NCI-H187 treated with DMSO at 0.1 percent for 48 hours (cell line): ENCODE measurements around the gene NXNL1.
"Not testable (repeated sequence)": the region's sequence is repeated elsewhere in the genome, so short reads cannot be mapped to it uniquely, and the experiment has no call there.

ENCODE experiments used
- DNase-seq: peaks from one replicate; lab custom pipeline; 2025; lab: John Stamatoyannopoulos, UW

Gene NXNL1

DNA sequence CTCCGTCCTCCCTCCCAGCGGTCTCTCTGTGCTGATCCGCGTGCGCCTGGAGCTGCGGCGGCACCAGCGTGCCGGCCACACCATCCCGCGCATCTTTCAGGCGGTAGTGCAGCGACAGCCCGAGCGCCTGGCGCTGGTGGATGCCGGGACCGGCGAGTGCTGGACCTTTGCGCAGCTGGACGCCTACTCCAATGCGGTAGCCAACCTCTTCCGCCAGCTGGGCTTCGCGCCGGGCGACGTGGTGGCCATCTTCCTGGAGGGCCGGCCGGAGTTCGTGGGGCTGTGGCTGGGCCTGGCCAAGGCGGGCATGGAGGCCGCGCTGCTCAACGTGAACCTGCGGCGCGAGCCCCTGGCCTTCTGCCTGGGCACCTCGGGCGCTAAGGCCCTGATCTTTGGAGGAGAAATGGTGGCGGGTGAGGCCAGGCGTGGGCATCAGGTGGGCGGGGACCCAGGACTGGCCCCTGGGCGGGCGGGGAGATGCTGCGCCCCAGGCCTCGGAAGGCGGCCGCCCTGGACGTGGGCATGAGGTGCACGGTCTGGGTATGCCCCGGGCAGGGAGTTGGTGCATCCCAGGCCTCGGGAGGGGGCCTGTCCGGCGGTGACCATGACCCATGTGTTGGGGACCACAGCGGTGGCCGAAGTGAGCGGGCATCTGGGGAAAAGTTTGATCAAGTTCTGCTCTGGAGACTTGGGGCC, 26.0 kb upstream of the NXNL1 start:
- no peak for DNase-seq

DNA sequence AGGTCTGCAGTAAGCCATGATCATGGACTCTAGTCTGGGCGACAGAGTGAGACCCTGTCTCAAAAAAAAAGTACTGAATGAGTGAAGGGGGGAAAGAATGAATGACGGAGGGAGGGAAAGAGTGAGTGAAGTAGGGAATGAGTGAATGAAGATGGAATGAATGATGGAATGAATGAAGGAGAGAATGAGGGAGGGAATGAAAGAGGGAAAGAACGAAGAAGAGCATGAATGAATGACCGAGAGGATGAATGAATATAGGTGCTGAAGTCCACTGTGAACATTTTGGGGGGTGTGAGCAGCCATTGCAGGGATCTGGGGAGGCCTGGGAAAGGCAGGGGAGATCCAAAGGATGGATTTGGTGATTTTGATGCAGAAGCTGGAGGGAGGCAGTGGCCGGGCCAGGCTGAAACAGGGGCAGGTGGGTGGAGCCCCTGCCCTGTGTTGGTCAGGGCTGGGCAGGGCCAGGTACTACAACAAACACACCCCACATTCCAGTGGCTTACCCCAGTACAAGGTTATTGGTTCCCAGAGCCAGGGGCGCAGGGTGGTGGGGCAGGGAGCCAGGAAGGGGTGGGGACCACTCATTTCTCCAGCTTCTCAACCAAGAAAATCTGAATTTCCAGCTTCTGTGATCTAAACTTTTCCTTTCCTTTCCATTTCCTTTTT, 23.9 kb upstream of the NXNL1 start:
- DNase-seq: no peak

GRCh38 chr19:17483605-17484002, 22.9 kb upstream of the NXNL1 start:
- no peak for DNase-seq

DNA sequence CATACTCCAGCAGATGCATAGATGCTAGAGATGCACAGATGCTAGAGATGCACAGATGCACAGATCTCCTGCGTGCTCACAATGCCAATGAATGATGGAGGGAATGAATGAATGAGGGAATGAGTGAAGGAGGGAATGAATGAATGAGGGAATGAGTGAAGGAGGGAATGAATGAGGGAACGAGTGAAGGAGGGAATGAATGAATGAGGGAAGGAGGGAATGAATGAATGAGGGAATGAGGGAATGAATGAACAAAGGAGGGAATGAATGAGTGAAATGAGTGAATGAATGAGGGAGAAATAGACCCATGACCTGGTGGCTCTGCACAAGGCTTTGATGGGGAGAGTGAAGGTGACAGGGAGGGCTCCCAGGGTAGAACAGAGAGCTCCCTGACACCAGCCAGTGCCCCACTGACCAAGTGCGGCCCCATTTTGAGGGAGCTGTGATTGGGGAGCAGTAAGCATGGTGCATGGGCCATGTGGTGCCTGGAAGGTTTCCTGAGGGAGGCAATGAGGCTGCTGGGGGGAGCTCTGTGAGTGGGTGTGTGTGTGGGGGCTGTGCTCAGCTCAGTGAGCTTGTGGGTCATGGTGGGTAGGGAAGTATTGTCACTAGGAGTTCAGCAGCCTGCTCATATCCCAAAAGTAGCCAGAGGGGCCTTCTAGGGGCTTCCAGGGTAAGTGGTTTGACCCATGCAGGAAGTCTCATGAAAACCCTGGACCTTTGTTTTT, 22.3 kb upstream of the NXNL1 start:
- DNase-seq: no peak

- DNase-seq: no peak
These were observed 21.3 kb upstream of the NXNL1 start for GRCh38 chr19:17481986-17482385.

DNA sequence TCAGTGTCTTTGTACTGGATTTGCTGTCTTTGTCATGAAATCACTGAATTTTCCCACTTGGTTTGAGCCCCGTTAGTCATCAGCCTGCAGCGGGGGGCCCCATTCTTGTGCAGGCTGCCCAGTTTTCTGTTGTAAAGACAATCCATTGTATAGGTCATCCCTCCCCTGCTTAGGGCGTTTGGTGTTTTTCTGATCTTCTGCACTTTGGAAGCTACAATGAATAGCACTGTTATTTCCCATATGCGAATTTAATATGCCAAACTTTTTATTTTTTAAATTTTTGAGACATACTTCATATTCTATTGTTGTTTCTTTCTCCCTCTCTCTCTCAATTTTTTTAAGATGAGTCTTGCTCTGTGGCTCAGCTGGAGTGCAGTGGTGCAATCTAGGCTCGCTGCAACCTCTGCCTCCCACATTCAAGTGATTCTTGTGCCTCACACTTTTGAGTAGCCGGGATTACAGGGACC, 18.6 kb upstream of the NXNL1 start:
- DNase-seq: no peak

GRCh38 chr19:17475541-17476115, 14.9 kb upstream of the NXNL1 start:
- DNase-seq: no peak

DNA sequence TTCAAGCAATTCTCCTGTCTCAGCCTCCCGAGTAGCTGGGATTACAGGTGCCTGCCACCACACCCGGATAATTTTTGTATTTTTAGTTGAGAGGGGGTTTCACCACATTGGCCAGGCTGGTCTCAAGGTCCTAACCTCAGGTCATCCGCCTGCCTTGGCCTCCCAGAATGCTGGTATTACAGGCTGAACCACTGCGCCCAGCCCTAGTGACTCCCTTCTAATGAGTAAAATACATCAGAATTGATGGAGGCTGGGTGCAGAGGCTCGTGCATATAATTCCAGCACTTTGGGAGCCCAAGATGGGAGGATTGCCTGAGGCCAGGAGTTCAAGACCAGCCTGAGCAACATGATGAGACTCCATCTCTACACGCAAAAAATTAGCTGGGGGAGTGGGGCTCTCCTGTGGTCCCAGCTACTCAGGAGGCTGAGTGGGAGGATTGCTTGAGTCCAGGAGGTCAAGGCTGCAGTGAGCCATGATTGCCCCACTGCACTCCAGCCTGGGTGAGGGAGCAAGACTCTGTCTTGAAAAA, 14.3 kb upstream of the NXNL1 start:
- not testable (repeated sequence) for DNase-seq

GRCh38 chr19:17473041-17473440, 12.3 kb upstream of the NXNL1 start:
- no peak for DNase-seq

GRCh38 chr19:17471410-17472125, 10.8 kb upstream of the NXNL1 start:
- DNase-seq: no peak

- peak; percentile 74 for DNase-seq
These were observed 9.5 kb upstream of the NXNL1 start, which contains the start of gene SLC27A1 for GRCh38 chr19:17470068-17470841. SLC27A1 (plus strand) TSS chr19:17470524; CDS start chr19:17470541, 17 bp downstream.

DNA sequence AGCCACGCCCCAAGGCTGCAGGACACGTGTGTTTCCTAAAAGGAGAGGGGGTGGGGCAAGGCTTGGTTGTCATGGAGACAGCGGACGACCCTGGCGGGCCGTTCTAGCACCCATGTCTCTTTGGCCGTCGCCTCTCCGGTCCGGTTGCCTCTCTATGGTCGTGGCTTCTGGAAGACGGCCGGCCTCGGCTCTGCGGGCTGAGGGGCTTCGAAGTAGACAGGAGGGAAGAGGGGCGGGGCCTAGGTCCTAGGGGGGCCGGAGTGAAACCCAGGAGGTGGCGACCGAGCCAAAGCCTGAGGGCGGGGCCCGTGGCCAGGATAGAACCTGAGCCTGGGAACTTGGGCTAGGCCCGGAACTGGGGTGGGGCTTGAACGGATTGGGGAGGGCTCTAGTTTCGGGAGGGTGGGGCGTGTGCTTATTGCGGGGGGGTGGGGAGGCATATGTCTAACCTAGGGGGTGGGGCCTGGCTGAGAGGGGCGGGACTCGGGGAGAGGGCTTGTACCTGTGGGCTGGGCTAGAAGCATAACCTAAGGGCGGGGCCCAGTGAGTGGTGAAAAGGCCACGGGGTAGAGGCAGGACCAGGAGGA, 8.8 kb upstream of the NXNL1 start:
- peak; percentile 81 for DNase-seq

- no peak for DNase-seq
These were observed 8.4 kb upstream of the NXNL1 start for GRCh38 chr19:17469092-17469480.

DNA sequence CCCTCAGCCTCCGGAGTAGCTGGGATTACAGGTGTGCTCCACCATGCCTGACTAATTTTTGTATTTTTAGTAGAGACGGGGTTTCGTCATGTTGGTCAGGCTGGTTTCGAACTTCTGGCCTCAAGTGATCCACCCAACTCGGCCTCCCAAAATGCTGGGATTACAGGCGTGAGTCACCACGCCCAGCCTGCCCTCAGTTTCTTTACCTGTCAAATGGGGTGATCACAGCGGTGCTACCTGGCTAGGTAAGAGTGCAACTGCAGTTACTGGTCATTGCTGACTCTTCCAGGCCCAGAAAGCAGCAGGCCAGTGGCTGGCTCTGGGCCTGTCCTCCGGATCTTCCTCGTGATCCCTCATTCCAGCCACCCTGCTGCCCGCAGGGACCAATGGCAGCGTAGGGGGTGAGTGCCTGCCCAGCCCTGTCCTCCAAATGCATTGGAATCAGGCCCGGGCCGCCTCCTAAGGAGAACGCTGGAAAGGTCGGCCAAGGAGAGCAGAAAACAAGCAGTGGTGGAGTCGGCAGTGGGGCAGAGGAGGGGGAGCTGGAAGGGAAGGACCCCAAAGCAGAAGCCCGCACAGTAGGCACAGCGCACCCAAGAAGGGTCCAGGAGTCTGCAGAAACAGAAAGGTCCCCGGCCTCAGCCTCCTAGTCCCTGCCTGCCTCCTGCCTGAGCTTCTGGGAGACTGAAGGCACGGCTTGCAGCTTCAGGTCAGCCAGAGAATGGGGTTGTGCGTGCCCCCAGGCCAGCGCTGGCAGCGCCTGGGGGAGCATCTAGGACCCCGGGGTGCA, 7.8 kb upstream of the NXNL1 start:
- no peak for DNase-seq

- DNase-seq: no peak
These were observed 7.0 kb upstream of the NXNL1 start for GRCh38 chr19:17467471-17468301.

GRCh38 chr19:17466487-17466850, 5.7 kb upstream of the NXNL1 start:
- no peak for DNase-seq

DNA sequence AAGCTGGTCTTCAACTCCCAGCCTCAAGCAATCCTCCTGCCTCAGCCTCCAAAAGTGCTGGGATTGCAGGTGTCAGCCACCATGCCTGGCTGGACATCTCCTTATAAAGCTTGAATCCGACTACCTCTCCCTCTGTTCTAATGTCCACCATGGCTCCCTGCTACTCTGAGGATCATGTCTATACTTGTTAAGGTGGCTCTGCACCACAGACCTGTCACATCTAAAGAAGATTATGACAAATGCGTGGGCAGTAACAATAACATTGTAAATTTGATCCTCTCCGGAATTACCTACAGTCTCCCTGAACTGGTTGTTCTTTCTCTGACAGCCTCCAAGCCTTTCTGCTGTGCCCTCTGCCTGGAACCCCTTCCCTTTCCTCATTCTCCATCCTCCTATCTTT, 1.8 kb downstream of the NXNL1 start:
- DNase-seq: no peak

DNA sequence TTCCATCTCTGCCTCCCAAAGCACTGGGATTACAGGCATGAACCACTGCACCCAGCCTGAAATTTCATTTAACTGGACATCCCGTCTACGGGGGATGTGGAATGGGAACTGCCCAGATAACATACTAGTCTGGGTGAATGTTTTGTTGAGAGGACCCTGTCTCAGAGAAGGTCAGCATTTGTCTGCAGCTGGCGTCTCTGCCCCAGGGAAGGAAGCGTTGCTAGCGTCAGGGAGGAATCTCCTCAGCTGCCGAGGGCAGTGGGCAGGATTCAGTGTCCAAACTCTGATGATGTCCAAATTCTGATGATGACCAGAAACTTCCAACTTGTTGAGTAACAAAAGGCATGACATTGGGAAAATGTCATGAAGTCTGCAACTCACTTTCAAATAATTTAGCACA, 3.1 kb downstream of the NXNL1 start:
- no peak for DNase-seq

DNA sequence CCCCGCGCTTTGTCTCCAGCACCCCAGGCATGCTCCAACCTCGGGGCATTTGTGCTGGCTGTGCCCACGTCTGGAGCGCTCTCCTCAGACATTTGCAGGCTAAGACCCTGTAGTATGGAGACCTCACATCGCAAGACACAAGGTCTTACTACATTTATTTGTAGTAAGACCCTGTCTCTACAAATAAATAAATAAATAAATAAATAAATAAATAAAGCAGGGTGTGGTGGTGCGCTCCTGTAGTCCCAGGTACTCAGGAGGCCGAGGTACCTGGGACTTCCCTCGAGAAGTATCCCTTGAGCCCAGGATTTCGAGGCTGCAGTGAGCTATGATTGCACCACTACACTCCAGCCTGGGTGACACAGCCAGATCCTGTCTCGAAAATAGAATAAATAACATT, 4.6 kb downstream of the NXNL1 start:
- no peak for DNase-seq
